K562 (cell line): Measurements from ENCODE around the gene TBC1D3B. TPM values are rescaled to one million over a fixed set of nuclear protein-coding genes. Genes with fewer than 3 reads are reported as not detected.
"Not testable (repeated sequence)": the region's sequence is repeated elsewhere in the genome, so short reads cannot be mapped to it uniquely, and the experiment has no call there.

Experiments
- ATAC-seq: fragments of 200-7000 bp; cut with Tn5 transposase; 3 replicates; pipeline ENCODE4 v1.9.1; 2020; ENCODE audit warnings: moderate library complexity
- BruUV-seq: library from RNA; stranded (reverse); fragments of 400-500 nt; replicated peaks from 2 replicates; lab custom pipeline; 2021; lab: Mats Ljungman, UMichigan
- CTCF ChIA-PET: fragments of 300-600 bp; formaldehyde crosslinking; extraction: SDS; loops from one replicate; lab custom pipeline; 2021; ENCODE audit warnings: low intra/inter-chr PET ratio; lab: Yijun Ruan, JAX
- POLR2A ChIA-PET: fragments of 300-600, 350-650 bp; sonication (Branson Sonifier 250); formaldehyde crosslinking; extraction: SDS; loops from one replicate; lab custom pipeline; 2021; ENCODE audit warnings: antibody characterized with exemption, inconsistent platforms; lab: Yijun Ruan, JAX
- DNase-seq, 4 experiments: peaks; one replicate each; pipeline versions ENCODE4 v3.0.0 to v3.0.0-alpha.2; 2011 to 2018; ENCODE audit warnings: low spot score in 3 of 4, mixed read lengths in 3 of 4; ENCODE audit errors: extremely low read depth in 1 of 4
- FAIRE-seq: peaks from 2 replicates; lab custom pipeline; 2011; peaks lifted over from hg19 to GRCh38; lab: Jason Lieb, UNC
- H2AFZ ChIP-seq: 2 replicates; pipeline ENCODE4 v1.6.0; 2011; ENCODE audit warnings: low read depth, low read length, control low read depth, inconsistent platforms
- H3K27ac ChIP-seq: fragments of 200-600 bp; 3 replicates; pipeline ENCODE4 v1.8.0; 2011; ENCODE audit warnings: low read depth, mild to moderate bottlenecking, control low read depth, inconsistent platforms, low read length, moderate library complexity, mixed read lengths; ENCODE audit errors: extremely low read depth
- H3K27me3 ChIP-seq, 2 experiments: fragments of 300-600 bp in 1 of 2; 2 replicates in 1 of 2; 3 replicates in 1 of 2; pipeline versions ENCODE4 v1.6.0 to v1.8.0; 2011; ENCODE audit warnings: inconsistent platforms in 2 of 2, low read length in 2 of 2, mild to moderate bottlenecking in 1 of 2, mixed read lengths in 1 of 2, moderate library complexity in 1 of 2; ENCODE audit not compliant: control insufficient read depth in 2 of 2, insufficient read depth in 2 of 2
- H3K36me3 ChIP-seq: fragments of 300-600 bp; 3 replicates; pipeline ENCODE4 v1.8.0; 2011; ENCODE audit warnings: mild to moderate bottlenecking, low read length, inconsistent platforms; ENCODE audit not compliant: control insufficient read depth, insufficient read depth
- H3K4me1 ChIP-seq, 2 experiments: fragments of 200-600 bp in 1 of 2; replicated peaks in 1 of 2; 2 replicates in 1 of 2; 3 replicates in 1 of 2; pipeline versions ENCODE4 v1.5.1 to v1.8.0; 2011; ENCODE audit warnings: inconsistent platforms in 2 of 2, low read length in 2 of 2, mild to moderate bottlenecking in 1 of 2, mixed read lengths in 1 of 2, moderate library complexity in 1 of 2; ENCODE audit not compliant: control insufficient read depth in 2 of 2, insufficient read depth in 2 of 2
- H3K4me2 ChIP-seq: 2 replicates; pipeline ENCODE4 v1.6.1; 2011; ENCODE audit warnings: low read length, control low read depth, inconsistent platforms, mixed read lengths; ENCODE audit not compliant: insufficient read depth
- H3K4me3 ChIP-seq: fragments of 200-600 bp; sonication (generic), shearing (Covaris generic); 2 replicates; pipeline ENCODE4 v1.5.1; 2016; ENCODE audit warnings: control low read depth, inconsistent platforms
- H3K79me2 ChIP-seq: fragments of 200-600 bp; 3 replicates; pipeline ENCODE4 v1.8.0; 2011; ENCODE audit warnings: low read length, inconsistent platforms; ENCODE audit not compliant: control insufficient read depth, insufficient read depth
- H3K9ac ChIP-seq, 2 experiments: 2 replicates each; pipeline versions ENCODE4 v1.6.0 to v1.6.1; 2011; ENCODE audit warnings: low read depth in 2 of 2, low read length in 2 of 2, control low read depth in 1 of 2, inconsistent platforms in 1 of 2, mild to moderate bottlenecking in 1 of 2, mixed read lengths in 1 of 2; ENCODE audit not compliant: insufficient read depth in 1 of 2
- H3K9me1 ChIP-seq: one replicate; pipeline ENCODE4 v1.6.0; 2011; ENCODE audit warnings: inconsistent platforms, mild to moderate bottlenecking, low read length, moderate library complexity; ENCODE audit not compliant: control insufficient read depth, insufficient read depth
- H3K9me3 ChIP-seq: replicated peaks from 2 replicates; pipeline ENCODE4 v1.5.1; 2011; ENCODE audit warnings: low read depth, low read length, inconsistent platforms; ENCODE audit not compliant: control insufficient read depth, insufficient read depth
- H4K20me1 ChIP-seq: replicated peaks from 2 replicates; pipeline ENCODE4 v1.6.1; 2011; ENCODE audit warnings: low read length, inconsistent platforms, mixed read lengths; ENCODE audit not compliant: control insufficient read depth, insufficient read depth
- EGR1 ChIP-seq: fragments of 450-650 bp; conservative IDR thresholded peaks from 2 replicates; pipeline ENCODE4 v1.6.1; 2017; ENCODE audit warnings: mild to moderate bottlenecking
- WGBS: fragments of 100-300 bp; shearing (Covaris generic); methylation state at CpG from one replicate; pipeline ENCODE4 v1.1.6; 2016; ENCODE audit warnings: low coverage, mixed read lengths; ENCODE audit not compliant: insufficient coverage; ENCODE audit errors: missing lambda C conversion rate; 5-methylcytosine and 5-hydroxymethylcytosine counted together
- in situ Hi-C: fragments of 300-500 bp; cut with MboI; formaldehyde crosslinking; loops from 4 replicates; pipeline ENCODE4 v1.15.0; 2018; ENCODE audit warnings: inconsistent platforms, mixed read lengths
- intact Hi-C: fragments of 100-400 bp; cut with micrococcal nuclease; formaldehyde crosslinking; loops from 2 replicates; pipeline ENCODE4 v1.14.2; 2022
- polyA plus RNA-seq, 8 experiments: library from polyadenylated mRNA; depleted of rRNA in 4 of 8; stranded (reverse) in 5 of 8; unstranded in 3 of 8; fragments of >200 nt; fragmentation: Nextera tagmentation in 2 of 8; fragmentation: Illumina TruSeq in 1 of 8; extraction: Ambion mirVana in 2 of 8; extraction: Trizol in 1 of 8; gene quantifications; 2 replicates each; pipeline versions ENCODE4 v1.2.1 to v1.2.3, GENCODE V29; 2011 to 2014; ENCODE audit warnings: inconsistent platforms in 1 of 8, missing spikeins in 1 of 8
- total RNA-seq, 7 experiments: library from RNA; depleted of rRNA in 6 of 7; stranded (reverse); fragments of >200 nt in 6 of 7; fragmentation: Illumina TruSeq in 2 of 7; extraction: Trizol in 2 of 7; gene quantifications; 2 replicates each; pipeline versions ENCODE4 v1.2.1 to v1.2.3, GENCODE V29; 2011 to 2021; ENCODE audit warnings: low replicate concordance in 1 of 7

The TBC1D3B gene
- total and polyA plus RNA-seq, 9 of the 15 experiments (the other 6 are each of a cell fraction or from before 2014, with no cell fraction given) = 0.29 to 0.60 TPM; not detected in 7

GRCh38 chr17:36181446-36182175 is 5.2 kb upstream of the TBC1D3B start:
- H3K36me3 ChIP-seq, in situ Hi-C loops, ATAC-seq, BruUV-seq, H3K27ac ChIP-seq, H3K4me2 ChIP-seq, POLR2A ChIA-PET, H2AFZ ChIP-seq, FAIRE-seq, DNase-seq, H3K9ac ChIP-seq, H3K9me3 ChIP-seq, CTCF ChIA-PET, H4K20me1 ChIP-seq, H3K4me3 ChIP-seq, intact Hi-C loops, H3K79me2 ChIP-seq, H3K9me1 ChIP-seq: not testable (repeated sequence)
- TF ChIP-seq EGR1 = peak; percentile 38
- peaks cover 7 to 30% of the 10 kb centered on the region in 2 experiments; a peak in 4 of 5 replicates for H3K27me3 ChIP-seq
- under 1% methylated on average over 6 of the region's 6 CpGs for WGBS
- peaks cover 0 to 14% of the 10 kb centered on the region in 2 experiments; a peak in 2 of 5 replicates for H3K4me1 ChIP-seq

DNA sequence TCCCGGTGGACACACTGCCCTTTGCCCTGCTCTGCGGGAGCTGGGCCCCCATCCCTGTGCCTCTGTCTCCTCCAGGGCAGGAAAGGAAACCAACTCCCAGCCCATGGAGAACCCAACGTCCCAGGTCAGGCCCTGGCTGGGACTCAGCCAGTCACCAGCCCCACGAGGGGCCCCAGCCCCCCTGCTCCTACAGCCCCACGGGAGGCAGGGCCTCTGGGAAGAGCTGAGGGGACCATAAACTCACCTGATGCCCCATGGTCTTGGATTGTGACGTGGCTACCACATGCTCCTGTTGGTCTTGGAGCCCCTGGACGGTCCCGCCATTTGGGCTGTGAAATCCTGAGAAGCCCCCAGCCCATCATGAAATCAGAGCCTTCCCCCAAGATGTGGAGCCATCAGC is 7.6 kb downstream of the TBC1D3B start:
- H3K36me3 ChIP-seq, H3K4me2 ChIP-seq, H3K4me1 ChIP-seq, intact Hi-C loops, H3K79me2 ChIP-seq, H3K4me3 ChIP-seq, H3K9ac ChIP-seq, H3K9me1 ChIP-seq, H2AFZ ChIP-seq, H4K20me1 ChIP-seq, H3K9me3 ChIP-seq, FAIRE-seq, POLR2A ChIA-PET, BruUV-seq, DNase-seq, H3K27me3 ChIP-seq, CTCF ChIA-PET, in situ Hi-C loops, ATAC-seq, H3K27ac ChIP-seq: not testable (repeated sequence)
- WGBS = 0% methylated on average over 3 of the region's 8 CpGs
